Gastroesophageal sphincter (tissue), 4 donors: Measurements from ENCODE around the gene SLC29A3. TPM values are rescaled to one million over a fixed set of nuclear protein-coding genes. Genes with fewer than 3 reads are reported as not detected.

Experiments used
- ATAC-seq: fragments of 150-250 bp; one replicate; pipeline ENCODE4 v1.9.1; 2016; ENCODE audit warnings: mild to moderate bottlenecking, moderate library complexity
- H3K27ac ChIP-seq, 4 donors: fragments of 200-600 bp; sonication (generic) in 3 of 4; 1 replicate in 3 of 4; 2 replicates in 1 of 4; pipeline ENCODE4 v1.5.1; 2016 to 2019
- H3K27me3 ChIP-seq: fragments of 200-600 bp; sonication (generic); one replicate; pipeline ENCODE4 v1.5.1; 2019
- H3K36me3 ChIP-seq, 2 donors: fragments of 200-600 bp; sonication (generic); one replicate each; pipeline ENCODE4 v1.5.1; 2019; ENCODE audit warnings: control low read depth in 1 of 2
- H3K4me1 ChIP-seq, 3 donors: fragments of 200-600 bp; sonication (generic); 1 replicate in 2 of 3; 2 replicates in 1 of 3; pipeline ENCODE4 v1.5.1; 2016 to 2019; ENCODE audit warnings: control low read depth in 2 of 3
- H3K4me3 ChIP-seq, 2 donors: fragments of 200-600 bp; sonication (generic); one replicate each; pipeline ENCODE4 v1.5.1; 2019; ENCODE audit warnings: mild to moderate bottlenecking in 1 of 2, moderate library complexity in 1 of 2
- H3K9me3 ChIP-seq, 3 donors: fragments of 200-600 bp; sonication (generic); one replicate each; pipeline ENCODE4 v1.5.1; 2017 to 2019; ENCODE audit warnings: control low read depth in 2 of 3
- EP300 ChIP-seq: sonication (generic); formaldehyde crosslinking; IDR thresholded peaks from one replicate; pipeline ENCODE4 v1.6.1; 2017; ENCODE audit warnings: antibody characterized with exemption, mild to moderate bottlenecking
- POLR2A ChIP-seq, 2 donors: fragments of 450-650 bp; IDR thresholded peaks; one replicate each; pipeline ENCODE4 v1.6.1; 2017; ENCODE audit warnings: antibody characterized with exemption in 2 of 2, mild to moderate bottlenecking in 2 of 2, moderate library complexity in 1 of 2
- POLR2AphosphoS5 ChIP-seq: sonication (generic); formaldehyde crosslinking; IDR thresholded peaks from one replicate; pipeline ENCODE4 v1.6.1; 2017; ENCODE audit warnings: antibody characterized with exemption
- WGBS, 2 donors: methylation state at CpG; one replicate each; pipeline ENCODE4 v1.1.5; 2018; ENCODE audit warnings: low coverage in 1 of 2; 5-methylcytosine and 5-hydroxymethylcytosine counted together
- total RNA-seq, 4 donors: library from RNA; depleted of rRNA; stranded (reverse); fragments of >200 nt; gene quantifications; one replicate each; pipeline ENCODE4 v1.1.0, GENCODE V29; 2016
- TF ChIP-seq, protein P1 (sequence below), 4 experiments: fragments of 200-600 bp in 2 of 4; fragments of 450-650 bp in 2 of 4; sonication (generic) in 1 of 4; IDR thresholded peaks; one replicate each; pipeline ENCODE4 v1.5.1; 2017 to 2019; ENCODE audit warnings: antibody characterized with exemption in 4 of 4, mild to moderate bottlenecking in 2 of 4, moderate library complexity in 2 of 4

Gene SLC29A3
- total RNA-seq, 4 donors from 2014 or later = 3.3 to 9.8 (median 4.9) TPM

DNA sequence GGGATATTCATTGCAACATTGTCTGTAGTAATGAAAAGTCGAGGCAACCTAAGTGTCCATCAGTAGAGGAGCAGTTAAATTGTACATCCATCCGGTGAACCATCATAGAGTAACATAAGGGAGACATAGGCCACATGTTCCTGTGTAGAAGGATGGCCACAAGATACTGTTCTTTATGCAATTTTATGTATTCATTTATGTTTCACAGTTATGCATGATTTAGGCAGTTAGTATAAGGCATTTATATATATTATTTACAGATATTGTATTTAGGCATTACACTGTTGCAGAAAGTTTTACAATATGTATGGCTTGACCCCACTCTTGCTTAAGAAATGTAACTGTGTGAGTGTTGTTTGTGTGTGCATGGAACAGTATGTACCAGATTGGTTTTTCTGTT, 41.7 kb downstream of the SLC29A3 start:
- Histone ChIP-seq H3K4me1 (peaks cover 0 to 3% (median 0%) of the 10 kb centered on the region in 3 donors), H3K36me3 (peaks cover 0 to 80% of the 10 kb centered on the region in 2 donors)
- no peak for ATAC-seq

DNA sequence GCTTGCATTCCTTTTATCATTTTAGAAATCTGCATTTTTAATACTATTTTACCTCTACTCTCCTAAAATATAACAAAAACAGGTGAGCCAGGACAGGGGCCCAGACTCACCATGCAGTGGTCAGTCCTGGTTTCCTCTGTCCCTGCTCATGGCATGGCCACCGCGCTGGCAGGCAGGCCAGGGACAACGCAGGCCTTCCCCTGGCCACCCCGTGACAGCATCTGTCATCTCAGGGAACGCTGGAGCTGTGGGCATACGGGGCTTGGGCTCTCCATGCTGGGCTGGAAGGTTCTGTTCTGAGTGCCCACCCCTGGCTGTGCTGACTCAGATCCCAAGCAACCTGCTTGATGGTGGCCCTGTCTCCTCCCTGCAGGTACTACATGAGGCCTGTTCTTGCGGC, 42.5 kb downstream of the SLC29A3 start:
- no peak for ATAC-seq
- Histone ChIP-seq H3K27me3 (no peaks in the 10 kb centered on the region), H3K9me3 (no peaks in the 10 kb centered on the region), H3K4me1 (peaks cover 0 to 3% (median 0%) of the 10 kb centered on the region in 3 donors), H3K4me3 (no peak overlapping the region), H3K36me3 (peaks cover 0 to 71% of the 10 kb centered on the region in 2 donors), H3K27ac (no peak overlapping the region)
- 100% methylated on average over 1 of the region's 7 CpGs; no CpG with 5 or more reads in 1 of the 2 donors for WGBS, 2 donors
- TF ChIP-seq POLR2AphosphoS5 (no peak), POLR2A (IDR thresholded peaks at IDR 0.05) (no peak), EP300 (no peak)
- TF ChIP-seq, protein P1, sequence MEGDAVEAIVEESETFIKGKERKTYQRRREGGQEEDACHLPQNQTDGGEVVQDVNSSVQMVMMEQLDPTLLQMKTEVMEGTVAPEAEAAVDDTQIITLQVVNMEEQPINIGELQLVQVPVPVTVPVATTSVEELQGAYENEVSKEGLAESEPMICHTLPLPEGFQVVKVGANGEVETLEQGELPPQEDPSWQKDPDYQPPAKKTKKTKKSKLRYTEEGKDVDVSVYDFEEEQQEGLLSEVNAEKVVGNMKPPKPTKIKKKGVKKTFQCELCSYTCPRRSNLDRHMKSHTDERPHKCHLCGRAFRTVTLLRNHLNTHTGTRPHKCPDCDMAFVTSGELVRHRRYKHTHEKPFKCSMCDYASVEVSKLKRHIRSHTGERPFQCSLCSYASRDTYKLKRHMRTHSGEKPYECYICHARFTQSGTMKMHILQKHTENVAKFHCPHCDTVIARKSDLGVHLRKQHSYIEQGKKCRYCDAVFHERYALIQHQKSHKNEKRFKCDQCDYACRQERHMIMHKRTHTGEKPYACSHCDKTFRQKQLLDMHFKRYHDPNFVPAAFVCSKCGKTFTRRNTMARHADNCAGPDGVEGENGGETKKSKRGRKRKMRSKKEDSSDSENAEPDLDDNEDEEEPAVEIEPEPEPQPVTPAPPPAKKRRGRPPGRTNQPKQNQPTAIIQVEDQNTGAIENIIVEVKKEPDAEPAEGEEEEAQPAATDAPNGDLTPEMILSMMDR (IDR thresholded peaks at IDR 0.05) = no peak

More for the DNA sequence above, 41.7 kb downstream of the SLC29A3 start:
- Histone ChIP-seq H3K4me3 (no peak overlapping the region), H3K9me3 (no peaks in the 10 kb centered on the region), H3K27me3 (no peaks in the 10 kb centered on the region), H3K27ac (no peak overlapping the region)
- TF ChIP-seq, protein P1 (IDR thresholded peaks at IDR 0.05) = no peak
- TF ChIP-seq POLR2AphosphoS5 = no peak
- TF ChIP-seq POLR2A (IDR thresholded peaks at IDR 0.05) = no peak
- TF ChIP-seq EP300 = no peak
- 82 to 85% methylated on average over 2 of the region's 2 CpGs for WGBS, 2 donors

DNA sequence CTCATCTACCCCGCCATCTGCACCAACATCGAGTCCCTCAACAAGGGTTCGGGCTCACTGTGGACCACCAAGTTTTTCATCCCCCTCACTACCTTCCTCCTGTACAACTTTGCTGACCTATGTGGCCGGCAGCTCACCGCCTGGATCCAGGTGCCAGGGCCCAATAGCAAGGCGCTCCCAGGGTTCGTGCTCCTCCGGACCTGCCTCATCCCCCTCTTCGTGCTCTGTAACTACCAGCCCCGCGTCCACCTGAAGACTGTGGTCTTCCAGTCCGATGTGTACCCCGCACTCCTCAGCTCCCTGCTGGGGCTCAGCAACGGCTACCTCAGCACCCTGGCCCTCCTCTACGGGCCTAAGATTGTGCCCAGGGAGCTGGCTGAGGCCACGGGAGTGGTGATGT, 43.1 kb downstream of the SLC29A3 start:
- TF ChIP-seq POLR2A (IDR thresholded peaks at IDR 0.05) (no peak), EP300 (no peak), POLR2AphosphoS5 (no peak)
- TF ChIP-seq, protein P1 (IDR thresholded peaks at IDR 0.05) = no peak
- WGBS, 2 donors = 95% methylated on average over 10 of the region's 16 CpGs; no CpG with 5 or more reads in 1 of the 2 donors
- no peak overlapping the region for H3K27ac ChIP-seq
- H3K27me3 ChIP-seq = no peaks in the 10 kb centered on the region
- no peak for ATAC-seq
- H3K9me3 ChIP-seq = no peaks in the 10 kb centered on the region
- peaks cover 0 to 3% (median 0%) of the 10 kb centered on the region in 3 donors for H3K4me1 ChIP-seq
- no peak overlapping the region for H3K4me3 ChIP-seq
- peaks cover 0 to 66% of the 10 kb centered on the region in 2 donors for H3K36me3 ChIP-seq

DNA sequence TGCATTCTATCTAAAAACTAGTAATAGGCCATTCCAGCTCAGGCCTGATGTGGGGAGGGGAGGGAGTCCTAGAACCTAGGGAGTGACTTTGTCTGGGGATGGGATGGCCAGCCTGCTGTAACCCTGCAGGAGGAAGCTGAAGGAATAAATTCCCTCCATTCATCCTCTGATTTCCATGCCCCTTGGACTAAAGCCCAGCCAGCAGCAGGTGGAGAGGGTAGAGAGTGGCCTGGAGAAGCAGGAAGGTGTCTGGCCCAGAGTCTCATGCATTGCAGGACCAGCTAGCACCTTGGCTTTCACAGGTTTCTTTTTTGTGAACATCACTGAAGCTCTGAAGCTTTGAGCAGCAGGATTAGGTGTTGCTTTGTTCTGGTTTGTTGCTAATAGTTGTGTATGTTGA, 44.9 kb downstream of the SLC29A3 start:
- H3K27me3 ChIP-seq = no peaks in the 10 kb centered on the region
- no peak overlapping the region for H3K27ac ChIP-seq
- TF ChIP-seq POLR2A (IDR thresholded peaks at IDR 0.05) (no peak), EP300 (no peak), POLR2AphosphoS5 (no peak)
- TF ChIP-seq, protein P1 (IDR thresholded peaks at IDR 0.05) = no peak
- no peaks in the 10 kb centered on the region for H3K9me3 ChIP-seq
- no peak for ATAC-seq
- H3K36me3 ChIP-seq = peaks cover 0 to 48% of the 10 kb centered on the region in 2 donors
- H3K4me3 ChIP-seq = no peak overlapping the region
- H3K4me1 ChIP-seq = no peaks in the 10 kb centered on the region

DNA sequence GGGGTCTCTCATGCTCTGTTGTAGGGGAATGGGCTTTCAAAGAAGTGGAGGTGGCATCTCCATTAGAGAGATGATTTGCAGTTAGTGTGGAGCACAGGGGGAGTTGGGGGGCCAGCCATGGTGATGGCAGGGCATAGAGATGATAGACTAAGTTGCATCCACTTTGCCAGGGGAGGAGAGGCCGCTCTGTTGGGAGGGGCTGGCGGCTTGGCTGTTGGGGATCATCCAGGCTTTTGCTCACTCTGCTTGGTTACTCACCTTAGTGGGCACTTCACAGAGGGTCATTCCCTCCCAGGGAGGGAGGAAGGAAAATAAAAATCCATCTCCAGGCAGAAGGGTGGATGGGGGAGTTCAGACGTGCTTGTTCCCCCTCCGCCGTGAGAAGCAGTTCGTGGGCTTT, 46.3 kb downstream of the SLC29A3 start:
- no peak for TF ChIP-seq POLR2AphosphoS5
- TF ChIP-seq, protein P1 (IDR thresholded peaks at IDR 0.05) = no peak
- TF ChIP-seq EP300 = no peak
- TF ChIP-seq POLR2A (IDR thresholded peaks at IDR 0.05) = no peak
- H3K9me3 ChIP-seq = no peaks in the 10 kb centered on the region
- H3K27ac ChIP-seq = no peak overlapping the region
- H3K4me1 ChIP-seq = no peaks in the 10 kb centered on the region
- H3K27me3 ChIP-seq = peaks cover 6% of the 10 kb centered on the region
- 100% methylated on average over 2 of the region's 6 CpGs; no CpG with 5 or more reads in 1 of the 2 donors for WGBS, 2 donors
- H3K36me3 ChIP-seq = peaks cover 0 to 33% of the 10 kb centered on the region in 2 donors
- ATAC-seq = no peak
- H3K4me3 ChIP-seq = no peak overlapping the region
